DLD1 (cell line): ENCODE results near the gene ANKRD11.
"Not testable (repeated sequence)": the region's sequence is repeated elsewhere in the genome, so short reads cannot be mapped to it uniquely, and the experiment has no call there.

Source experiments
- in situ Hi-C: cut with HindIII; loops from 2 replicates; pipeline ENCODE4 v1.10.0; 2017; ENCODE audit warnings: low sequenced_read_pairs

ANKRD11 gene

DNA sequence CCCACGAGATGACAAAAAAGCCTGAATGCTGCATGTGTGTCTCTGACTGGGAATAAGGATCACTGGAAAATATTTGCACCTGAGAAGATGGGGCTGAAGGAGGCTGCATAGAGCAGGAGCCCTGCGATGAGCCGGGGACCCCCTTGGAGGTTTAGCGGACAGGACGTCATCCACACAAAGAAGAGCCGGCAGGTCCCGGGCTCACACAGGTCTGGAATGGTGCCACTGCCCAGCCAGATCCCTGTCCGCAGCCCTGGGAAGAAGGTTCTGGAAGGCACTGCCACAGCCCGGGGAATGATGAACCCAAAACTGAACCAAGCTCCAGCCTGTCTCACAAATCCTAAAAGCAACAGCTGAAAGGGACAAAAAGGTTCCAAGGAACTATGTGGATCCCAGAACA is 101.8 kb downstream of the ANKRD11 start:
- in situ Hi-C loops = no loop called here

GRCh38 chr16:89386306-89387185 is 103.8 kb downstream of the ANKRD11 start:
- in situ Hi-C loops = no loop called here

- in situ Hi-C loops = no loop called here
These were observed 104.6 kb downstream of the ANKRD11 start for GRCh38 chr16:89385712-89386111.

GRCh38 chr16:89384282-89384681 is 106.1 kb downstream of the ANKRD11 start:
- in situ Hi-C loops = no loop called here

GRCh38 chr16:89383095-89384003 is 107.0 kb downstream of the ANKRD11 start:
- in situ Hi-C loops = no loop called here

DNA sequence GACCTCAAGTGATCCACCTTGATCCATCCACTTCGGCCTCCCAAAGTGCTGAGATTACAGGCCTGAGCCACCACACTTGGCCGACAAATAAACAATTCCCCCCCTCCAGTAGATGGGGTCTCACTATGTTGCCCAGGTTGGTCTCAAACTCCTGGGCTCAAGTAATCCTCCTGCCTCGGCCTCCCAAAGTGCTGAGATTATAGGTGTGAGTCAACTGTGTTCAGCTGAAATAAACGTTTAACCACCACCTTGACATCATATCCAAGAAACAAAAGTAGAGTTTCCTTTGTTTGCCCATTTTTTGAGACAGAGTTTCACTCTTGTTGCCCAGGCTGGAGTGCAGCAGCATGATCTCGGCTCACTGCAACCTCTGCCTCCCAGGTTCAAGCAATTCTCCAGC is 107.8 kb downstream of the ANKRD11 start:
- in situ Hi-C loops = not testable (repeated sequence)

- in situ Hi-C loops = no loop called here
These were observed 108.6 kb downstream of the ANKRD11 start for GRCh38 chr16:89381788-89382187.

- in situ Hi-C loops = no loop called here
These were observed 109.7 kb downstream of the ANKRD11 start for GRCh38 chr16:89380681-89381080.

DNA sequence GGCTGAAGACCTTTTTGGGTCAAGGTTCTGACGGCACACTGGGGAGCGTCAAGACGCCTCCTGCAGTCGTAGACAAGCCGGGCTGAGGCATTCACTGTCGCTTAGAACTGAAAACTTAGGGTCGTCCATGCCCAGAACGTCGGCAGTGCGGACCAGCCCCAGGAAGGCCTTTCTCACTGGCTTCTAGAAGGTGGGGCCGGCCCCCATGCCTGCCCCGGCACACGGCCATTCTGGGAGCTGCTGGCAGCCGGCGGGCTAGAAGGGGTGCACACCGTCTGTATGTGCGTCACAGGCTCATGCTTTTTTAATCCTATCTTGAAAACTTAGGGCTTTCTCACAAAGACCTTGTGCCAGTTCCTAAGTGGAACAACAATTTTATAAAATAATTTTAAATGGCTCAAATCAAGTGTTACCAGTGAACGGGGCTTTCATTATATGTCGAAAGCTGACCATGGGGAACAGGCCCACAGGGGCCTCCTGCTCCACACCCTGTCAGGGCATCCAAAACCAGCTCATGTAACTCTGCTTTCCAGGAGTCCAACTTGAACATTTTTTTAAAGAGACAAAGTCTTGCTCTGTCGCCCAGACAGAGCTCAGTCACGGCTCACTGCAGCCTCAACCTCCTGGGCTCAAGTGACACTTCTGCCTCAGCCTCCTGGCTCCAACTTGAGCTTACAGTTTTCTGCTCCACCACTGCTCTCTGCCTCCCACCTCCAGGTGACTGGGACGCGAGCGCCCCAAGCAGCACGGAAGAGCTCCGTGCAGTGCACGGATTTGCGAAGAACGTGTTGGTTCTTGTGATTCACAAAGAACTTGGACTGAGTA is 111.2 kb downstream of the ANKRD11 start:
- in situ Hi-C loops = no loop called here

- in situ Hi-C loops = no loop called here
These were observed 112.9 kb downstream of the ANKRD11 start for GRCh38 chr16:89377453-89377848.

DNA sequence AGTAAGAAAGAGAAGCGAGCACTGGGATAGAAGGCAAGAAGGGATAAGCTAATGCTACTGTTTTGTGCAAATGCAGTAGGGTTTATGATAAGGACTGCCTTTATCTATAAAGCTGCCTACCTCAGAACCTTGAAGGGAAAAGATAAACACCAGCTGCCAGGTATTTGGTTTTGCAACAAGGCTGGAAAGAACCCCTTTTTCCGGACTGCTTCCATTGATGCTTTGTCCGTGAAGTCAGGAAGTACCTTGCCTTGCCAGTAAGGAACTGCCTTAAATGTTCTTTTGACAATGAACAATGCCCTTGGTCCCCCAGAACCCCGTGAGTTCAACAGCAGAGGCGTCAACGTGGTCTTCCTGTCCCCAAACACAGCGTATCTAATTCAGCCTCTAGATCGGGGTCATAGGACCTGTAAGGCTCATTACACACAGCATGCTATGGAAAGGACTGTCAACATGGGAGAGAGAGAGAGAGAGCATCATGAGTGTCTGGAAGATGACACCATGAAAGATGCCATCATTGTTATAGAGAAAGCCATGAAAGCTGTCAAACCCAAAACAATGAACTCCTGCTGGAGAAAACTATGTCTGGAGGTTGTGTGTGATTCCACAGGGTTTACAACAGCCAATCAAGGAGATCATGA is 113.4 kb downstream of the ANKRD11 start:
- in situ Hi-C loops = no loop called here

DNA sequence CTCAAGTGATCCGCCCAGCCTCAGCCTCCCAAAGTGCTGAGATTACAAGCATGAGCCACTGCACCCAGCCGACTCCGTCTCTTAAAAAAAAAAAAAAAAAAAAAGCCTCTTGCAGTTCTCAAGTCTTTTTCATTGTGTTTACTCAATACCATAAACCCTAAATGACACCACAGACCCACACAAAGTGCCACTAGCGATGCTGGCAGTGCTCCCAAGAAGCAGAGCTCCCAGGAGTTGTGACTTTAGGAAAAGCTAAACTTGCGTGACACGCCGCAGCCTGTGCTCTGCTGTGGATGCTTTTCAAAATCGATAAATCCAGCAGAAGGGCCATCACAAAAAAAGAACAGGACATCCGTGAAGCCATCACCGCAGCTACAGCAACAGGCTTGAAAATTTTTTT is 114.7 kb downstream of the ANKRD11 start:
- in situ Hi-C loops = no loop called here

DNA sequence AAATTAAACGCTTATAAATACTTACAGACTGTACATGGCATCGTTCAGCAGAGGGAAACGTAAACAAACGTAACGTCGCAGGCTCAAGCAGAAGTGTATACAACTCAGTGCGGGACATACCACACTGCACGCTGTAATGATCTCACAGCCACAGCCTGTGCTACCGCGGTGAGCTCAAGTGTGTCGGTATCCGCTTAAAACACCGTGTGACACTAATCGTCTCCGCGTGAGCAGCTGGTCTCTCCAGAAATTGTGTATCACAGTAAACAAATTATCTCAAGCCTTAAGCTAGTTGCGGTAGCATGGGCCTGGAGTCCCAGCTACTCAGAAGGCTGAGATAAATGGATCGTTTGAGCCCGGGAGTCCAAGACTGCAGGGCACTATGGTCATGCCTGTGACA is 115.3 kb downstream of the ANKRD11 start:
- in situ Hi-C loops = no loop called here

GRCh38 chr16:89374393-89374960 is 115.9 kb downstream of the ANKRD11 start:
- in situ Hi-C loops = no loop called here

DNA sequence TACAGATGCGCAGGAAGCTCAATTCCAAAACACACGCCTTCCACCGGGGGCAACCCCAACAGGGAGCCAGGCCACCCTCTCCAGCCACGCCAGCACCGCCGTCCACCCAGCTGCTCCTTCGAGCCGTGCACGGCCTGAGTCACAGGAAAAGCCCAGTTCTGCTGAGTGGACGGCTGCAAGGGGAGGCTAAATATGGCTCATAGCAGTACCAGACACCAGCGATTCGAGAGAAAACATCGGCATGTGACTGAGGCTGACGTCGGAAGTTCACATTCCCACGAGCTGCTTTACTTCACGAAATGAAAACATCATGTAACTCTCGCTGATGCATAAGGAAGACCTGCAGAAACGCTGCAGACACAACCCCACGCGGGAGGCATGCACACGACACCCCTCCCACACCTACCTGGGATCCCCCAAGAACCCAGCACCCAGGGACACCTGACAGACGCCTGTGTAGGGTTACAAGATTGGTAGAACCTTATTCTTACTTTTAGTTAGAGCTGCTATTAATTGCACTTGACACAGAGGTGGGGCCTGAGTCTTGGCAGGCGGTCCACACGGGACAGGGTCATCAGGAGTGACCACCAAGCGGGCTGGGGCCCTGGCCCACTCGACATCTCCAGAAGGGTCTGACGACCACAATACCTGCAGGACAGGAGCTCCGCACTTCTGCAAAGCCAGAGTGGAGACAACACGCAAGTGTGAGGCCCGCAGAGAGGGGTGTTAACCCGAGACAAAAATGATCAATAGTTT is 116.8 kb downstream of the ANKRD11 start:
- in situ Hi-C loops = no loop called here

GRCh38 chr16:89371968-89372634 is 118.3 kb downstream of the ANKRD11 start:
- in situ Hi-C loops = no loop called here

GRCh38 chr16:89371386-89371785 is 119.0 kb downstream of the ANKRD11 start:
- in situ Hi-C loops = no loop called here

DNA sequence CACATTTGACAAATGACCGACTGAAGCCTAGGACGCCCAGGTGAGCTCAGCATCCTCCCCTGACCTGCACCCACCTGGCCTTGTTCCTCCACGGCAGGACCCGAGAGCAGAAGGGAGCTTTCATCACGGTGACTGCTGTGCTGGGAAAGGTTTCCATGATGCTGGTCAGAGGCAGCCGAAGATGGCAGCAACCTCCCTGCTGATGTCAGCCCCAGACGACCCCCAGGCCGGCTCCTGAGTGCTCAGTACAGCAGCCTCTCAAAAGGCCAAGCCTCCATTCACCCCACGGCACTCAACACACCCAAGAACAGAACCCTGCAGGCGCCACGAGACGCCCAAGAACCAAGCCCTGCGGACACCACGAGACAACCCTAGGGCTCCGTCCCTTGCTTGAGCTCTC is 119.8 kb downstream of the ANKRD11 start:
- in situ Hi-C loops = no loop called here

DNA sequence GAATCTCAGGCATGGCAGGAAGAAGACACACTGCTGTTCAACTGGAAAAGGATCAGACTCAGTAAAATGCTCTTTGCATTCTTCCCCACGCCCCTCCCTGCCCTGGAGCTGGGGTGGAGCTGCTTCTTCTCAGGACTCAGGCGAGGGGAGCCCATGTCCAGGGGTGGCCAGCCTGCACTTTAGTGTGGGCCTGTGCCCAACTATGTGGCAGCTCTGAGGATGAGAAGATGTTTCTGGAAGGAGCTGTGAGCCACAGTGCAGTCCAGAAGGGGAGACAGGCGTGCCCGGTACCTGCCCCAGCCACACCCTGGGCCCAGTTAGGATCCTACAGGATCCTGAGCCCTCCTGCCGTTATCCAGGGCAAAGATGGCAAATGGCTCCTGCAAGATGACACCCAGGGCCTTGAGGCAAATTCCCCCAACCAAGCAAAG is 120.3 kb downstream of the ANKRD11 start:
- in situ Hi-C loops = no loop called here
